Stimulated activated CD4-positive, alpha-beta T cell treated with anti-CD3 and anti-CD28 coated beads, Interleukin-1b, Interleukin-23, amount 100 ng/mL, for 4 hours (primary cell): ENCODE data around the gene FCER1G.

ENCODE experiments used
- DNase-seq, 2 donors: peaks; one replicate each; pipeline ENCODE4 v3.0.0-alpha.2; 2020; ENCODE audit warnings: low read depth in 2 of 2

The FCER1G gene

DNA sequence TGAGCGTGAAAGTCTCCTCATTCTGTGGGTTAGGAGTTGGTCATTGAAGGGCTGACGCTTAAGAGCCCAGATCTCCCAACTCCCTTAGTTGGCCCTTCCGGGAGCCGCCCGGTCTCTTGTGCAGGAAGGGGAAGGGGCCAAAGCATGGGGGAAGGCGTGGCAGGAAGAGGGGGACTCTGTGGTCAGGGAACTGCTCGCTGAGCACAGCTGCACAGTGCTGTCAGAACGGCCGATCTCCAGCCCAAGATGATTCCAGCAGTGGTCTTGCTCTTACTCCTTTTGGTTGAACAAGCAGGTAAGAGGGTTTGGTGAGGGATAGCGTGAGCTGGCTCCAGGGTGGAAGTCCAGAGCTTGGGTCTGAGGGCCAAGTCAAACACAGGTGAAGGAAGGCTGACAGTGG is at the start of gene FCER1G:
FCER1G (plus strand) TSS at position 220 of the 400 bp plus-strand sequence; CDS start at position 247, 27 bp downstream.
- DNase-seq: no peak

DNA sequence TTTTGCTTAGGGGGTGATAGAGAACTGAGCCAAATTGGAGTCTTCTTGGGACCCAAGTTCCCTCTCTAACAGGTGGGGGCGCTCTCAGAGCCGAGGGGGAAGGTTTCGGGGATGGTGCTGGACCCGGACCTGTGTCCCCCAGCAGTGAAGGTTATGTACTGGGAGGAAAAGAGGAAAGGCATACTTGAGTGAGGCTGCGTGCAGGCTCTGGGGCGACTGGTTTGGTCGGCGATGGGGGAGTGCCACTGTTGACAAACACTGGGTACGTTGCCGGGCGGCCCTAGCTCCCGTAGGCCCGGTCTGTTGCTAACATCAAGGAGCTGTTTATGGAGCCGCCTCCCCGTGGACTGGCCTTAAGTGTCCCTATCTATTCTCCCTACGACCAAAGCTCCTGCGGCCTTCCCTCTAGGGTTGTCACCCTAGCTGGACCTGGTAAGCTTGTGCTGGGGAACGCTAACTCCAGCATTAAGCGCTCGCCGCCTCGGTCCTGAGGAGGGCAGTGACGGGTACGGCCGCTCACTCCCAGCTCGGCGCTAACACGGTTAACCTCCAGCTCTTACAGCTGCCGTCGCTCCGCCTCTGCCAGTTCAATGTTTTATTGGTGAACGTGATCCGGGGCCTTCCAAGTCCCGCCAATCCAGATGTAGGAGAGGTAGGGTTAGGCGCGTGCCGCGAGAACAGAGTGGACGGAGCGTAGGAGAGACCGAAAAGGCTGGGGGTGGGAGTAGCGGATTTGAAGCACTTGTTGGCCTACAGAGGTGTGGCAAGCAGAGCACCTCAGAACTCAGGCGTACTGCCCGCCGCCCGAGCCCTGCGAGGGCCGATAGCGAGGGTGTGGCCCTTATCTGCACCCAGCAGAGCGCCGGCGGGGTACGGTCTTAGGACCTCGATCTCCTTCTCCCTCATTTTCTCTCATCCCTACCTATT is 49.1 kb upstream of the FCER1G start, which contains the start of gene PPOX:
PPOX (plus strand) TSS at position 685 of the 927 bp plus-strand sequence. CDS start 422 bp downstream, outside the sequence.
- peak; percentile 79 to 83 for DNase-seq

DNA sequence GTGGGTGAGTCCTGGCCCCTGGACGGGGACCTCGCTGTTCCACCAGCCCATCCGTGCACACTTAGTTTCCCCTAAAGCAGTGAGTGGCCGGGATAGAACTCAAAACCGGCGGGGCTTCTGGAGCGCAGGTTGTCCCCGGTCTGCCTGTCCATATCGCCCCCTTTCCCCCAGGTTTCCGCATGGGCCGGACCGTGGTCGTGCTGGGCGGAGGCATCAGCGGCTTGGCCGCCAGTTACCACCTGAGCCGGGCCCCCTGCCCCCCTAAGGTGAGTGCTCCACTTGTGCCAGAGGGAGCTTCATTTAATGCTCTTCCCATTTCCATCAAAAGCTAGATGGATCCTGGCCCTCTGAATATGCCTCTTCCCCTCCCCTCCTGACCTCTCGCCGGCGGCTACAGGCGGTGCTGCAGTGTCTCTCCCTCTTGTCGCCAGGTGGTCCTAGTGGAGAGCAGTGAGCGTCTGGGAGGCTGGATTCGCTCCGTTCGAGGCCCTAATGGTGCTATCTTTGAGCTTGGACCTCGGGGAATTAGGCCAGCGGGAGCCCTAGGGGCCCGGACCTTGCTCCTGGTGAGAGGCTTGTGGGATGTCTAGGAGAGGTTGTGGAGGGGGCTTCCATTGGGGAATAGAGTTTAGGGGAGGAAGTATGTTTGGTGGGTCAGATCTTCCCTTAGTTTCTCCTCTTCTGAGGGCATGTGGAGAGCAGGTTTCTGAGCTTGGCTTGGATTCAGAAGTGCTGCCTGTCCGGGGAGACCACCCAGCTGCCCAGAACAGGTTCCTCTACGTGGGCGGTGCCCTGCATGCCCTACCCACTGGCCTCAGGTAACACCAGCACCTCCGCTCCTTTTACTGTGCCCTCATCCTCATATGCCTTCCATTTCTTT is 48.2 kb upstream of the FCER1G start:
- no peak for DNase-seq

DNA sequence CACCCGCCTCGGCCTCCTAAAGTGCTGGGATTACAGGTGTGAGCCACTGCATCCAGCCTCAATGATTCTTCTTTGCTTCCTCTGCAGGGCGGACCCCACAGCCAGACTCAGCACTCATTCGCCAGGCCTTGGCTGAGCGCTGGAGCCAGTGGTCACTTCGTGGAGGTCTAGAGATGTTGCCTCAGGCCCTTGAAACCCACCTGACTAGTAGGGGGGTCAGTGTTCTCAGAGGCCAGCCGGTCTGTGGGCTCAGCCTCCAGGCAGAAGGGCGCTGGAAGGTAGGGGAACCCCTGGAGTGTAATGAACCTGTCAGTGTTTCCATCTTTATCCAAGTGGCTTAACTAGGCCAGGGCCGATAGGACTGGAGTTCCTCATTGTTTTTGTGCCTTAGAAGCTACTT is 46.2 kb upstream of the FCER1G start:
- no peak for DNase-seq

DNA sequence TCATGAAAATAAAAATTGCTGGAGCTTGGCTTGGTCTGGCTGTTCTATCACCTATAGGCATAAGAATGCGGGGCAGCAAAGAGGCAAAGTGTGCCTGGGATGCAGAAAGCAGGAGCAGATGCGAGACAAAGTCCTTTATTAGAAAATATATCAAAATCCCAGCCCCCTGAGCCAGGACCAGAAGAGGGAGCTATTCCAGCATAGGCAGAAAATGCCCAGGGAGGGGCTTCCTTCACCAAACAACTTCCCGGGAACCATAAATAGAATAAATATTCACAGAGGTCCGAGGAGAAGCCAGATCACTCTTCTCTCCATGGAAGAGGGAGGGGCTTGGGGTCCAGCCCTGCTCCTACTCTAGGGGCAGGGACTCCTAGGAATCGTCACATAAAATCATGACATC is 43.9 kb upstream of the FCER1G start:
- DNase-seq: no peak

DNA sequence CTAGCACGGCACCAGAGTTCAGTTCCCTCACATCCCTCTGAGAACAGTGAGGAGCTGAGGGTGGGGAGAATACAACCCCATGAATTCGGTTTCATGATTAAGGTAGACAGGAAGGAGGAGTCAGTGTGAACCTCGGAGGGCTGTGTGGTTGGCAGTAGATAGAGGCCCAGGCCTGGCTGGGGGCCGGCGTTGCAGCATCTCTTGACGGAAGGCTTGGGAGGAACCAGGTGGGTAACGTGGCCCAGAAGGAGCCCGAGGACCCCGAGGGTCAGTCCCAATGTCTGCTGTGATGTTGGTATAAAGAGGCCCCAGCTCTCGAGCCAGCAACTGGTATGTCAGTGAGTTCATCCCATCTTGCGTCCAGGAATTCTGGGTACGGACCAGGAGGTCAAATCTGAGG is 43.4 kb upstream of the FCER1G start:
- no peak for DNase-seq

DNA sequence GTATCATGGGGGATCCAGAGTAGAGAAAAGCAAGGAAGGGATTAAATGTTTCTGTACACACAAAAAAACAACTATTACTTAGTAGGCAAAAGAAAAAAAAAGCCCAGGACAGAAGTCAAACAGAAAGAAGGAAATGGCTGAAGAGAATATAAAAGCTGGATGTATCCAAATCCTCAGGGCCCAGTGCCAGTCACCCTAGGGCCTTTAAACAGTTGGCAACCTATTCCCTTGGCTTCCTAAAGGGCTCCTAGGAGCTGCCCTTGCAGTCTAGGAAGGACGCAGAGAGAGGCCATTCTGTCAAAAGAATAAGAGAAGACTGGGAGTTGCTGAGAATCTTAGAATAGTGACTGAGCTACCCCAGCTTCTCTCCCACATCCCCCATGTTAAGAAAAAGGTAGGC is 42.7 kb upstream of the FCER1G start:
- DNase-seq: no peak

DNA sequence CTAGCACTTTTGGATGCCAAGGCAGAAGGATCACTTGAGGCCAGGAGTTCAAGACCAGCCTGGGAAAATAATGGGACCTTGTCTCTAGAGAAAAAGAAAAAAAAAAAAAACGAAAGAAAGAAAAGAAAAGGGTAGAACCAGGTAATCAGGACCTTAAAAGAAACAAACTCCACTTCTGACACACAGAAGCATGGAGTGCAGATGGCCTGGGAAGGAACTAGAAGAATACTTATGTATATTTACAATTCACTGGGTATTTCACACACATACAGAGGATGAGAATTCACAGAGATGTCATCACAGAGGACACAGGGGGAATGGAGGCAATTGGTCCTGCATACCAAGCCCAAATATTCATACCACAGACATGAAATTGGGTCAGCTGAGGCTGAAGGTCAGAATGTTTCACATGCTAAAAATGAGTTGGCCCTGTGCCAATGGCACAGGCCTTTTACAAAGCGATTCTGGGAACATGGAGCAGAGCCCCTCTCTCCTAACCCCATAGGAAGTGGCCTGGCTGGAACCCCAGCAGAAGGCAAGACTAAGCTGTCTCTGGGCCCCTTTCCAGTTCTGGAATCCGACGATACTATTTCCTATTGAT is 42.2 kb upstream of the FCER1G start:
- DNase-seq: no peak

DNA sequence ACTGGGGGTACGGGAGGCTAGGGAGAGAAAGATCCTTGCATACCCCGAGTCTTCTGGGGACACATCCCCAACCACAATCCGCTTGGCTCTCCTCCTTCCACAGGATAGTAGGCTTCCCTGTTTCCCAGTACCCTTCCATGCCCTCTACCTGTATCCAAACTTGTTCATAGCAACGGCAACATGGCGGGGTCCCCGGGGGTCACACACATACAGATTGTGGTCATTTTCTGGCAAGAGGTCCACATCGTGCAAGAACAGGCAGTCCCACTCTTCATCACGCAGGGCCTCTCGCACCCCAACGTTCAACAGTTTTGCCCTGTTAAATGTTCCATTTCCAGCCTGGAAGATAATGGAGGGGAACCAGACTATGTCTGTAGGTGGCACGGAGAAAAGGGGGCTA is 41.4 kb upstream of the FCER1G start:
- no peak for DNase-seq

DNA sequence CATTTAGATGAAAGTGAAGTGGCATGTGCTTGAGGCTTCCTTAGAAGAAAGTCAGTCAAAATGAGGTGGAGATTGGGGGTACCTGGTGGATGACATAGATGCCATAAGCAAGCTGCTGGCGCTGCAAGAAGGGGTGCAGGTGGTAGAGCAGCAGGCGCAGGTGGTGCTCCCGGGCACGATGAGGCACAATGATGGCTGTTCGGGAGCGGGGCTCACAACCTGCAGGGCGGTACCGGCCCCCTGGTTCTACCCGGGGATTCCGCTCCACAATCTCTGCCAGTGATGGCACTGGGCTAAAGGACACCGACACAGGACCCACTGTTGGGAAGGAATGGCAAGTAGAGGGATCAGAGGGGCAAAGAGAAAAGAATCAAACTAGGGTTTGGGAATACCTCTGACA is 40.2 kb upstream of the FCER1G start:
- DNase-seq: no peak

DNA sequence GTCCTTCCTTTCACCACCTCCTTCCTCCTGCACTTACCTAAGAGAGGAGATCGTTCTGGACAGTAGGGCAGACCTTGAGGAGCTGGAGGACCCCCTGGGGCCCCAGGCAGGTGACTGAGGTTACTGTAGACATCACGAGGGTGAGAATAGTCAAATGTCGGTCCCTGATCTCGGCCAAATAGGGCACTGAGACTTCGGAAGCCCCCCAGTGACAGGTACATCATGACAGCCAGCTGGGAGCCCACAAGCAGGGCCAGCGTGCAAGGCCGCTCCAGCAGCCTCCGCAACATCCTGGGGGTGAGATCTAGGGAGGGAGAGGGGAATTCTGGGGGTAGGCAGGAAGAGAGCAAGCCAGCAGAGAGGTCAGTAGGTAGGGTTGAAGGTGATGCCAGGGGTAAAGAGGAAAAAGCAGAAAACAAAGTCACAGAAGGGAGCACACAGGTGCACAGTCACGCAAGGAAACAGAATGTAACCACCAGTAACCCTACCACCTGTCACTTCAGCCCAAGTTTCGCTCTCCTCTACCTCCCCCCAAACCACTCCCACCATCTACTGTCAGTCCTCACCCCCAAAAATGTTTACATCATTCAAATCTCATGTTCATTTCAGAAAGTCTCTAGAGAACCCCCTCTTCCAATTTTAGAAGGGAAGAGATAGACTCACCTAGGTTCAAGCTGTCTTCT is 39.2 kb upstream of the FCER1G start:
- DNase-seq: no peak

DNA sequence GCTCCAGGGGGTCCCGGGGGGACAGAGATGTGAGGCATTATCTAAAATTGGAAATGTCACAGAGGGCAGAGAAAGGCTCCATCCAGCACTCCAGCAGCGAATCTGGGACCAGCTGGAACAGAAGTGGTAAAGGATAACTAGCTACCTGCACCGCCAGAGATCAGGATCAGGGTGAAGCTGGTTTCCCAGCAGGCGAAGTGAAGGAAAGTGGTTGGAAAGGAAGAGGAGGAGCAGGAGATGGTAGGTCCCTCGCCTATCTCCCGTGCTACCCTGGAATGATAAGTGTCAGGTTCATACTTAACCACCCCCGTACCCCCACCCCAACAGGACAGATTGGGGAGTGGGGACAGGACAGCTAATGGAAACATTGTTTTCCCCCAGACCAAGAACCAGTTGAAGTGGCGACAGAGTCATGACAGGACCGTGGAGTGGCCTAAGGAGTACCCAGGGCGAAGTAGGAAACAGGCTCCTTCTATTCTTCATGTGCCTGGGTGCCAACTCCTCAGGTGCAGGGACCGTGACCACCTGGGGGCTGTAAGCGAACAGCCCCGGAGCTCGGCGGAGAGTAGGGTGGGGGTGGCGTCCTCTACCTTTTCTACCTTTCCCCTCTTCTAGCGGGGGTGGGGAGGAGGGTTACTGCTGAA is 38.5 kb upstream of the FCER1G start:
- no peak for DNase-seq

DNA sequence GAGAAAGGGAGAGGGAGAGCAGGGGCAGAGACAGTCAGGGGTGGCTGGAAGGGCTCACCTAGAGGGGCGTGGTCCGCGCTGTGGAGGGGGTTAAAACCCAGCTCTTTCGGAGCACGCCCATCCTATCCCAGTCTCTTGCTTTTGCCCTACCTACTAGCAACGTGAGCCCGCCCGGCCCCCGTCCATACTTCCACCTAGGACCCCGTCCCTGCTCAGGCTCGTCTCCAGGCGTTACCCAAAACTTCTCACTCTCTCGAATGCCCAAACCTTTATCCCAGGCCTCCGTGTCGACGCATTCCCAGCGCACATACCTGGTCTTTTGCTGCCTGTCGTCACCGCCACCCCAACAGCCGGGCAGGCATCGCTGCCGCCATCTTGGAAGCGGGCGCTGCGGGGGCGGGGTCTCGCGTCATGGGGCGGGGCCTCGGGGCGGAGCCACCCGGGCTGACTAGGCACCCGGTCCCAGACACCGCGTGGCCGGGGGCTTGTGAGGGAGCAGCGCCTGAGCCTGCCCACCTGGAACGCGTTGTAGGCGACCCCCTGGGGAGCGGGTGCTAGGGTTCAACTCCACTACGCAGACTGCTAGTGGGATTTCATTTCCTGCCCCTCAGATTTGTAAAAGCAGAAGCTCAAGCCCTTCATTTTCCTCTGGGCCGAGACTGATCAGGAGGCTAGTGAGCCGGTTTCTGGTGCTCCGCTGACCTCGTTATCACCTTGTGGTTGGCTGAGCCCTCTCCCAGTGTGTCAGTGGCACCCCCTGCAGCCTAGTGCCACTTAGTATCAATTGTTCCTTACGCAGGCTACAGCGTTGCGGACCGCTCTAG is 37.8 kb upstream of the FCER1G start, which contains the start of gene B4GALT3:
B4GALT3 (minus strand) TSS at position 396 of the 824 bp plus-strand sequence. CDS start 1,447 bp downstream, outside the sequence.
- DNase-seq: peak; percentile 98 to 99

DNA sequence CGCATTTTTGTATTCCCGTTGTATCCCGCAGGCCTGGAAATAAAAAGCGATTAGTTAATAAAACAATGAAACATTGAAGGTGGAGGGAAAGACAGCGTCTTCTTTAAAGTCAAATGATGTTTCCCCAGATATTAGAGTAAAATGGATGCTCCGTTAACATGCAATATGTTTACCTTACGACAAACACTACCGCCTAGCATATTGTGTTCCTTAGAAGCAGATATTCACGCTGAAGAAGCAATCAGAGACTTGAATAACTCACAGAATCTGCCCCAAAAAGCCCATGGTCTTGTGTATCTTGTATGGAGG is 37.2 kb upstream of the FCER1G start:
- no peak for DNase-seq

DNA sequence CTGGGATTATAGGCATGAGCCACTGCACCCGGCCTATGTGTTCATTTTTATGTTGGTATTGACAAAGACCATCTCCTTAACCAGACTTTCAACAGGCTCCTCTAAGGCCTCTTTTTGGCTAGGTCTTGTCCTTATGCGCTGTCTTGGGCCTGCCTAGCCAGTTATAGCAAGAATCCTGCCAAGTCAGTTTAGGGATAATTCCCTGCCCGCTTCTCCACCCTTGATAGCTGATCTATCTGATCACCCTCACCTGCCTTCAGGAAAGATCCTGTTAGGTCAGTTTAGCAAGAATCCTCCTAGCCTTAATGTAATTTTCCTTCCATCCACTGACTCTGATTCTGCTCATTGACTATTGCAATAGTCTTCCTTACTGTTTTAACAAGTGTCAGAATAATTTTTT is 35.4 kb upstream of the FCER1G start:
- DNase-seq: no peak

DNA sequence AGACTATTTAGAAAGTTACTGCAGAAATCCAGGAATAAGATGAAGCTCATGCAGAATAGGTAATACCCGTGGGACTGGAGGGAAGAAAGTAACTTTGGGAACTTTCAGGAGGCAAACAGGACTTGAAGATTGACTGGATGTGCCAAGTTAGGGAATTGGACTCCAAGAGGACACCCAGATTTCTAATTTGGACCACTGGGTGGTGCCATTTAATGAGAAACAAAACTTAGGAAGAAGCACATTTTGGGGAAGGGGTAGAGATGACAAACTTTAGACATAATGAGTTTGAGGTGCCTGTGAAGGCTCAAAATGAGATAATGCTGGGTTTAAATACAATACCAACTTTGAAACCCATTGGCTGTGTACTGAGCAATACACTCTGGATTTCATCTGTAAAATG is 34.5 kb upstream of the FCER1G start:
- no peak for DNase-seq

DNA sequence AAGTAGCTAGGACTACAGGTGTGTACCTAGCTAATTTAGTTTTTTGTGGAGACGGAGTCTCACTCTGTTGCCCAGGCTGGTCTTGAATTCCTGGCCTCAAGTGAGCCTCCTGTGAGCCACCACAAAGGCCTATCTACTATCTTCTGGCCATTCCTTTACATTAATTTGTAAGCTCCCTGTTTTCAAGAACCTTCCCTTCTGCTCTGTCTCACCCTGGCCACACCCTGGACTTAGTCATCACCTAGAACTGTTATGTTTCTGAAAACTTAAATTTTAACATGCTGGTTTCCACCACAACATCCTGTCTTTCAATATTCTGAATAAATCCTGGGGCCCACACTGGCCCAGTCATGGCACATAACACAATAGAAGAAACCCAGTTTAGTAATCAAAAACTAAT is 32.9 kb upstream of the FCER1G start:
- DNase-seq: peak; percentile 36 to 37

DNA sequence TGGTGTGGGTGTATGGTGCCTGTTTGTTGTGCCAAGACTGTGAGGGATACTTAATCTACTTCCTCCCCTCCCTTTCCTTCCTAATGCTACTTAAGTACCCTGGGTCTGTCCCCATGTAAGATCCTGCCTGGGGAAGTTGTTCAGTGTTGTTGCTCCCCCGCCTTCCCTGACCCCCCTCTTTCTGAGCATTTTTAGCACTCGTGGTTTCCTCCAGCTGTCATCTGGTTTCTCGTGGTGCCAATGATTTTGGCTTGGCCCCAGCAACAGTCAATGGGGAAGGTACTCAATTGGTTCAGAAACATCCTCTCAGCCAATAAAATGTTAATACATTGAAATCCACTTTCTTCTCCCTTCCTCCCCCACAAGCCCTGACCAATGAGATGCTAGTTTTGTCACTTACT is 29.8 kb upstream of the FCER1G start:
- DNase-seq: peak; percentile 15 to 43

DNA sequence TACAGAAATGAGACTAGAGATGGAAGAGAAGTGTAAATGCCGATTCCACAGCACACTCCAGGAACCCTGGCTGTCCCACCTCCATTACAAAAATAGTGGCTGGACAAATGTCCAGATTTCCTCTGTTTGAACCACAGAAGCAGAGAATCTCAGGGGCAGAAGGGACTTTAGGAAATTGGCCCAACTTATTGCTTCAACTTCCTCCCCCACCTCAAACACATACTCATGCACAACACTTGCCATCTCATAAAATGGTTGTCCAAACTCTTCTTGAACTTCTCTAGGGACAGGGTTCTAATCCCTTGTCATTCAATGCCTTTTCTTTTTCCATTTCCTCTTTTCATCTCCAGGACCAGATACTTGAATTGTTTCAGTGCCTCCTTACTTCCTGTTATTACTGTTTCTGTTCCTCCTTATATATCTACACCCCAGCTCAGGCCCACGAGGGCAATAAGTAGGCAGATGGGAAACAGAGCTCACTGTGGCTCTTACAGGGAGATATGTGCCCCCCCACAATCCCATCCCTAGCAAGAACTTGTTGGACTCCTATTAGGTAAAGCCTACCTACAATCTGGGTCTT is 29.3 kb upstream of the FCER1G start:
- DNase-seq: no peak

DNA sequence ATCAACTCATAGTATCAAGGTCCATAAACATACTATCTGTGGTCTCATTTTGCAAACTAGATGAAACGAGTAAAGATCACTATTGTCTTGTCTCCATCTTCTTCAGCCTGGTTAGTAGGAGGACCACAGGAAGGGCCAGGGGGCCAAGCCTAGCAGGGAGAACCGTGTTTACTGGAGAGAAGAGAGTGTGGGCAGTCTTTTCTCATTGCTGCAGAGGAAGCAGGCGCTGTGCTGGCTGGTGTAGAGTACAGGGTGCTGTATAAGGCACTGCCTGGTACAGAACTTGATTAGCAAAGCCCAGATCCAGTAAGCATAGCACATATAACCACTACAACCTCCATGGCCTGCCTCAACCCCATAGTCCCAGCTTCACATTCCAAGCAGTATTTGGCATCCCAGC is 27.8 kb upstream of the FCER1G start:
- DNase-seq: no peak
